ENCODE measurements around the gene XG. TPM values are rescaled to one million over a fixed set of nuclear protein-coding genes. Genes with fewer than 3 reads are reported as not detected.

XG gene
- total and polyA plus RNA-seq, 2 of the 8 experiments (the other 6 are each of a cell fraction or from before 2014, with no cell fraction given) = 0.33 to 0.78 TPM

GRCh38 chrX:2840961-2841360 lies 89.1 kb downstream of the XG start:
- no peaks in the 10 kb centered on the region for H3K4me1 ChIP-seq (replicated peaks in 1 of 4; ENCODE audit: control insufficient read depth in 3 of 4, insufficient read depth in 4 of 4, low read length in 3 of 4)
- CTCF ChIA-PET (ENCODE audit: partially characterized antibody) = interaction anchor here (1.1 kb wide), 1 partner anchor 100 kb away, joined by 3 read pairs; no protein-coding TSS in a partner anchor
- H3K27ac ChIP-seq (ENCODE audit: low read depth, low read length) = no peak overlapping the region
- FAIRE-seq (no peak), DNase-seq (ENCODE audit: low read depth in 1 of 2, low spot score in 2 of 2) (no peak)
- H2BK12ac ChIP-seq (ENCODE audit: low read depth, low read length) = no peak overlapping the region
- H4K5ac ChIP-seq (ENCODE audit: insufficient read length, low read depth, low read length) = no peak overlapping the region
- H3K79me1 ChIP-seq (ENCODE audit: low read depth, low read length) = no peaks in the 10 kb centered on the region
- H2AK5ac ChIP-seq (ENCODE audit: low read depth, low read length) = no peak overlapping the region
- TF ChIP-seq RBBP5 (IDR thresholded peaks at IDR 0.05; ENCODE audit: borderline replicate concordance, low read depth, low read length) = no peak
- no peak for TF ChIP-seq TBP (IDR thresholded peaks at IDR 0.05; ENCODE audit: low read depth, low read length)
- no peak for TF ChIP-seq ASH2L (IDR thresholded peaks at IDR 0.05; ENCODE audit: low read length)
- TF ChIP-seq HDAC6 (IDR thresholded peaks at IDR 0.05; ENCODE audit: low read depth, low read length) = no peak
- no peak for TF ChIP-seq RAD21 (IDR thresholded peaks at IDR 0.05 in 1 of 2, conservative IDR thresholded peaks at IDR 0.05 in 1 of 2; ENCODE audit: low read depth in 2 of 2, low read length in 2 of 2)
- TF ChIP-seq CTBP2 (IDR thresholded peaks at IDR 0.05; ENCODE audit: borderline replicate concordance, insufficient read depth, insufficient read length, low read length) = no peak
- no peak for TF ChIP-seq CBX5 (IDR thresholded peaks at IDR 0.05; ENCODE audit: low read depth, low read length)
- no peak for TF ChIP-seq MAFK (IDR thresholded peaks at IDR 0.05; ENCODE audit: low read depth, low read length)
- H3K27me3 ChIP-seq (replicated peaks in 1 of 4; ENCODE audit: control insufficient read depth in 3 of 4, extremely low read depth in 1 of 4, insufficient read depth in 3 of 4, low read length in 3 of 4) = no peaks in the 10 kb centered on the region
- H3K23ac ChIP-seq (ENCODE audit: insufficient read length) = no peak overlapping the region
- no peak overlapping the region for H3K9ac ChIP-seq (replicated peaks in 1 of 4; ENCODE audit: extremely low read depth in 1 of 4, low read depth in 3 of 4, low read length in 3 of 4)
- H2BK15ac ChIP-seq (ENCODE audit: low read length) = no peak overlapping the region
- H4K91ac ChIP-seq (replicated peaks; ENCODE audit: insufficient read length, low read length) = no peak overlapping the region
- H4K20me1 ChIP-seq (replicated peaks in 1 of 2; ENCODE audit: control insufficient read depth in 1 of 2, insufficient read depth in 2 of 2, low read length in 2 of 2) = no peaks in the 10 kb centered on the region
- H3K79me2 ChIP-seq (ENCODE audit: control insufficient read depth in 1 of 2, insufficient read depth in 2 of 2, low read length in 2 of 2) = peaks cover 0 to 18% of the 10 kb centered on the region in 2 experiments; a peak in 2 of 4 replicates
- no peak overlapping the region for H3K56ac ChIP-seq (replicated peaks; ENCODE audit: insufficient read length, low read depth, low read length)
- no peak overlapping the region for H2AFZ ChIP-seq (ENCODE audit: low read length)
- no peak overlapping the region for H2BK20ac ChIP-seq (ENCODE audit: low read length)
- H3K4me2 ChIP-seq (ENCODE audit: insufficient read depth in 1 of 2, low read depth in 2 of 2, low read length in 2 of 2) = no peak overlapping the region
- H4K8ac ChIP-seq (ENCODE audit: extremely low read depth, insufficient read depth, low read length) = no peak overlapping the region
- peaks cover 0 to 17% (median 7%) of the 10 kb centered on the region in 4 experiments; a peak in 3 of 8 replicates for H3K36me3 ChIP-seq (ENCODE audit: control insufficient read depth in 2 of 4, insufficient read depth in 4 of 4, low read length in 3 of 4)
- H3K4me3 ChIP-seq (ENCODE audit: extremely low read depth in 1 of 4, insufficient read depth in 2 of 4, low read depth in 3 of 4, low read length in 4 of 4) = no peak overlapping the region
- no peak overlapping the region for H2BK5ac ChIP-seq (ENCODE audit: low read depth, low read length)
- H3K4ac ChIP-seq (replicated peaks; ENCODE audit: insufficient read length, low read depth, low read length) = no peak overlapping the region
- no peak overlapping the region for H2BK120ac ChIP-seq (replicated peaks; ENCODE audit: low read depth, low read length)
- H3K23me2 ChIP-seq (ENCODE audit: low read depth, low read length) = no peaks in the 10 kb centered on the region; the same call in 1 of the 2 replicates
- H3K18ac ChIP-seq (ENCODE audit: extremely low read depth, low read length) = no peak overlapping the region
- WGBS, 2 experiments (ENCODE audit: extremely low coverage in 1 of 2, insufficient coverage in 1 of 2, insufficient read length in 1 of 2, insufficient replicate concordance in 2 of 2, low coverage in 1 of 2, low lambda C conversion rate in 2 of 2, missing lambda C conversion rate in 1 of 2) = 97 to 100% methylated on average over 1 of the region's 1 CpG
- H3K14ac ChIP-seq (ENCODE audit: insufficient read length) = no peak overlapping the region
- POLR2A ChIA-PET (ENCODE audit: partially characterized antibody) = interaction anchor here (0.9 kb wide), 1 partner anchor 10 kb away, joined by 3 read pairs; no protein-coding TSS in a partner anchor
- peaks cover 0 to 3% of the 10 kb centered on the region in 2 experiments; a peak in 1 of 4 replicates for H3K9me3 ChIP-seq (ENCODE audit: insufficient read depth in 2 of 2, low read depth in 1 of 2, low read length in 1 of 2)
